ENCODE results near the gene ADCYAP1. TPM values are rescaled to one million over a fixed set of nuclear protein-coding genes. Genes with fewer than 3 reads are reported as not detected.

The ADCYAP1 gene
- total RNA-seq, 1 experiment from 2014 or later, result not detected

DNA sequence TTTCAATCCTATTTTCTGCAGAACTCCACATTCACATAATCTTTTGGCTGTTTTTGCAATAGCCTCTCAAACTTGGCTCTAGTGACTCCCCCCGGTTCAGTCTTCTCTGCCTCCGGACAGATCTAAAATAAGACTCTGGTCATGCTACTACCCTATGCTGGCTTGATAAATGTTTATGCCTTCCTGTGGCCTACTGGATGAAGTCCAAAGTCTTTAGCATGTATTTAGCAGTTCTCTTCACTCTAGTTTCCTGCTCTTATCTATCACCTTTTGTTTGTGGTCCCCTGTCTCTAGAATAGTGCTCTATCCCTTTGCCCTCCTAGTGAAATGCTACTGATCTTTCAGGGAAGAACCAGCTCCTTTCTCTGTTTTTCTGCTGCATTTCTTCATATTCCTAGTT is 14.4 kb downstream of the ADCYAP1 start:
- Histone ChIP-seq H3K27me3 (ENCODE audit: insufficient read depth, low read length) (no peaks in the 10 kb centered on the region), H3K23ac (ENCODE audit: insufficient read length, low read depth, low read length) (no peak overlapping the region), H3K4me2 (ENCODE audit: insufficient read depth, insufficient read length, low read length) (no peak overlapping the region), H3K79me2 (ENCODE audit: insufficient read depth, low read length) (no peaks in the 10 kb centered on the region), H3K14ac (ENCODE audit: insufficient read depth, low read length) (no peak overlapping the region), H3K56ac (ENCODE audit: insufficient read length, low read depth, low read length) (no peak overlapping the region), H3K4ac (ENCODE audit: low read depth, low read length) (no peak overlapping the region), H3K4me1 (ENCODE audit: insufficient read depth, low read length) (no peaks in the 10 kb centered on the region), H3K27ac (ENCODE audit: insufficient read length, low read depth, low read length) (no peak overlapping the region), H2BK120ac (ENCODE audit: low read depth, low read length, poor library complexity, severe bottlenecking) (no peak overlapping the region), H3K18ac (ENCODE audit: insufficient read length, low read depth, low read length) (no peak overlapping the region), H3K9me3 (ENCODE audit: control insufficient read depth, low read depth, low read length) (no peaks in the 10 kb centered on the region), H3K23me2 (ENCODE audit: insufficient read length, low read depth, low read length, poor library complexity, severe bottlenecking) (no peaks in the 10 kb centered on the region), H3T11ph (ENCODE audit: low read length) (no peak overlapping the region), H4K8ac (replicated peaks; ENCODE audit: insufficient read length, low read depth, low read length) (no peak overlapping the region), H2BK15ac (ENCODE audit: low read depth, low read length) (no peak overlapping the region), H2BK5ac (ENCODE audit: insufficient read length, low read length) (no peak overlapping the region), H2BK12ac (ENCODE audit: insufficient read length, low read depth, low read length) (no peak overlapping the region), H3K9ac (ENCODE audit: extremely low read depth, insufficient read length, low read length) (no peak overlapping the region), H2AK5ac (ENCODE audit: insufficient read length, low read length) (no peak overlapping the region), H2AFZ (ENCODE audit: low read length) (no peak overlapping the region), H4K20me1 (ENCODE audit: control insufficient read depth, insufficient read depth, insufficient read length) (no peaks in the 10 kb centered on the region), H3K79me1 (ENCODE audit: insufficient read depth, low read depth, low read length, poor library complexity, severe bottlenecking) (no peaks in the 10 kb centered on the region), H4K5ac (ENCODE audit: insufficient read length, low read depth, low read length) (no peak overlapping the region), H2BK20ac (ENCODE audit: low read depth, low read length, poor library complexity, severe bottlenecking) (no peak overlapping the region), H4K91ac (ENCODE audit: insufficient read length, low read depth, low read length) (no peak overlapping the region)
- H3K27me3 Mint-ChIP-seq (ENCODE audit: low read depth), result peaks cover 63% of the 10 kb centered on the region
- H3K27ac Mint-ChIP-seq, result no peak overlapping the region
- H3K9me3 Mint-ChIP-seq, result no peaks in the 10 kb centered on the region; a peak in 1 of 5 replicates
- peaks cover 5 to 7% of the 10 kb centered on the region in 2 experiments for H3K4me1 Mint-ChIP-seq
- no peak for DNase-seq
- TF ChIP-seq, protein P1, sequence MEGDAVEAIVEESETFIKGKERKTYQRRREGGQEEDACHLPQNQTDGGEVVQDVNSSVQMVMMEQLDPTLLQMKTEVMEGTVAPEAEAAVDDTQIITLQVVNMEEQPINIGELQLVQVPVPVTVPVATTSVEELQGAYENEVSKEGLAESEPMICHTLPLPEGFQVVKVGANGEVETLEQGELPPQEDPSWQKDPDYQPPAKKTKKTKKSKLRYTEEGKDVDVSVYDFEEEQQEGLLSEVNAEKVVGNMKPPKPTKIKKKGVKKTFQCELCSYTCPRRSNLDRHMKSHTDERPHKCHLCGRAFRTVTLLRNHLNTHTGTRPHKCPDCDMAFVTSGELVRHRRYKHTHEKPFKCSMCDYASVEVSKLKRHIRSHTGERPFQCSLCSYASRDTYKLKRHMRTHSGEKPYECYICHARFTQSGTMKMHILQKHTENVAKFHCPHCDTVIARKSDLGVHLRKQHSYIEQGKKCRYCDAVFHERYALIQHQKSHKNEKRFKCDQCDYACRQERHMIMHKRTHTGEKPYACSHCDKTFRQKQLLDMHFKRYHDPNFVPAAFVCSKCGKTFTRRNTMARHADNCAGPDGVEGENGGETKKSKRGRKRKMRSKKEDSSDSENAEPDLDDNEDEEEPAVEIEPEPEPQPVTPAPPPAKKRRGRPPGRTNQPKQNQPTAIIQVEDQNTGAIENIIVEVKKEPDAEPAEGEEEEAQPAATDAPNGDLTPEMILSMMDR (conservative IDR thresholded peaks at IDR 0.05), result no peak
- H3K36me3 Mint-ChIP-seq (ENCODE audit: insufficient read depth in 1 of 3, low read depth in 3 of 3), result no peaks in the 10 kb centered on the region
- WGBS (ENCODE audit: extremely low coverage, insufficient read length, low lambda C conversion rate), result no CpG with 5 or more reads among the region's 2 CpGs
- no peak overlapping the region for H3K4me3 Mint-ChIP-seq
